ENCODE results near the gene UBL5.
A peak's percentile ranks its signal among the peaks of the same experiment; 100 is the strongest.

The UBL5 gene

DNA sequence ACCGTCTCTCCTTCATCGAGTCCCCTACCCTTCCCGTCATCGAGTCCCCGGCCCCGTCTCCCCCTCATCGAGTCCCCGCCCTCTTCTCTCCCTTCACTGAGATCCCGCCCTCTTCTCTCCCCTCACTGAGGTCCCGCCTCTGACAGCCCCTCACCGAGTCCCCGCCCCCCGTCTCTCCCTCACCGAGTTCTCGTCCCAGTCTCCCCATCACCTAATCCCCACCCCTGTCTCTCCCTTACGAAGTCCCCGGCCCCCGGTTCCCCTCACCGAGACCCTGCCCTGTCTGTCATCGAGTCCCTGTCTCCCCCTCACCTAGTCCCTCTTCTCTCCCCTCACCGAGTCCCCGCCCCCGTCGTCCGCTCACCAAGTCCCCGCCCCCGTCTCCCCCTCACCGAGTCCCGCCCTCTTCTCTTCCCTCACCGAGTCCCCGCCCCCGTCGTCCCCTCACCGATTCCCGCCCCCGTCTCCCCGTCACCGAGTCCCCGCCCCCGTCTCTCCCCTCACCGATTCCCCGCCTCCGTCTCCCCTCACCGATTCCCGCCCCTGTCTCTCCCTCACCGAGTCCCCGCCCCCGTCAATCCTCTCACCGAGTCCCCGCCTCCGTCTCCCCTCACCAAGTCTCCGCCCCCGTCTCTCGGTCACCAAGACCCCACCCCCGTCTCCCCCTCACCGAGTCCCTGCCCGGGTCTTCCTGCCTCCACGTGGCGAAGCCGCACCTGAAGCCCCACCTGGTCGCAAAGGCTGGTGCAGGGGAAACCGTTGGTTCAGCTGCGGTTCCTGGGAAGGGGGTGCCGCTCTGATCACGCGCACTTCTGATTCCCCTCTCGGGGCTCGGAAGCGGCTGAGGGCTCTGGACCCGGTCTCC is 35.3 kb upstream of the UBL5 start:
- peak overlapping the region; percentile 87 for H3K9ac ChIP-seq (ENCODE audit: low read length)
- H3K36me3 ChIP-seq (ENCODE audit: control insufficient read depth, low read depth, low read length) = no peaks in the 10 kb centered on the region
- peaks cover 4% of the 10 kb centered on the region for H3K4me1 ChIP-seq (ENCODE audit: control insufficient read depth, low read depth, low read length)
- H3K4me3 ChIP-seq (ENCODE audit: low read length) = peak overlapping the region; percentile 69
- H3K27ac ChIP-seq (ENCODE audit: low read length) = peak overlapping the region; percentile 82
- H3K9me3 ChIP-seq (ENCODE audit: control insufficient read depth, low read depth, low read length) = no peaks in the 10 kb centered on the region
- H3K27me3 ChIP-seq (ENCODE audit: control insufficient read depth, insufficient read depth, low read length) = no peaks in the 10 kb centered on the region

DNA sequence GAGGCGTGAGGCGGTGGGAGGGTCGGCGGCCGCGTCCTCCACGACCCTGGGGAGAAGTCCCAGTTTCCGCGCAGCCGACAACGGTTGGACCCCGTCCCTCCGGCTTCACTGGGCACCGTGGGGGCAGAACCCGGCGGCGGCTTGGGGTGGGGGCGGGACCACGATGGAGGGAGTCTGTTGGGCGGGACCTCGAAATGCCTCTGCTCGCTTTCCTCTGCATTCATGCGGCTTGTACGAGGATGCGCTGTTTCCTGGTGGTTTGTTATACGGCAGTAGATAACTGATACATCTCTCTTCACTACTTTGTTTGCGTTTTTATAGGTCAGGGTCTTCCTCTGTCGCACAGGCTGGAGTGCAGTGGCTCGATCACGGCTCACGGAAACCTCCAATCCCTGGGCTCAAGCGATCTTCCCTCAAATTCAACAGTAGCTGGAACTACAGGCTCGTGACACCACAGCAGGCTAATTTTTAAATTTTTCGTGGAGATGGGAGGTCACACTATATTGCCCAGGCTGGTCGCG is 34.6 kb upstream of the UBL5 start:
- H3K27ac ChIP-seq (ENCODE audit: low read length) = peak overlapping the region; percentile 82

DNA sequence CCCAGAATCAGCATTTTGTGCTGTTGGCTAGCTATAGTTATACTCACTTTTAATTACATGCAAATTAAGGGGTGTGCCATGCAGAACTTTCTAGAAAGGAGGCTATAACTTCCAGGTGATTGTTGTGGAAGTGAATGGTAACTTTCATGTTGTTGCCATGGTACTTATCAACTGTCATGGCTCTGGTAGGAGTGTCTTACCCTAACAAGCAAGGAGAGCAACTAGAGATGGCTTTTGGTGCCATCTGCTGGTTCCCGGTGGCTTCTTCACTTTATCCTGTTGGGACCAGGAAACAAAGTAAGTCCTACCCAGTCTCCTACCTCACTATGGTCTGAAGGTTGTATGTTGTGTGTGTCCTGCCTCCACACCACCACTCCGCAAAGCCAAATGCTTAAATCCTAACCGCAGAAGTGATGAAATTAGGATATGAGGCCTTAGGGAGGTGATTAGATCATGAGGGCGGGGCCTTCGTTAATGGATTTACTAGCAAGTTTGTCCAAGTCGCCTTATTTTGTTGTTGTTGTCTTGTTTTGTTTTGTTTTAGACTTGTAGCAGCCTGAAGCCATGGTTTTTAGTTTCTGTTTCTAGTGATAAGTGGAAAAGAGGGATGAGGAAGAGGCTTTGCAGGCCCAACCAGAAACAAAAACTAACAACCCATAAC is 31.5 kb upstream of the UBL5 start:
- Histone ChIP-seq H3K4me3 (ENCODE audit: low read length) (no peak overlapping the region), H3K27ac (ENCODE audit: low read length) (peak overlapping the region; percentile 58), H3K4me1 (ENCODE audit: control insufficient read depth, low read depth, low read length) (peaks cover 4% of the 10 kb centered on the region), H3K9ac (ENCODE audit: low read length) (no peak overlapping the region), H3K9me3 (ENCODE audit: control insufficient read depth, low read depth, low read length) (no peaks in the 10 kb centered on the region), H3K27me3 (ENCODE audit: control insufficient read depth, insufficient read depth, low read length) (no peaks in the 10 kb centered on the region), H3K36me3 (ENCODE audit: control insufficient read depth, low read depth, low read length) (no peaks in the 10 kb centered on the region)

More for the DNA sequence above, 34.6 kb upstream of the UBL5 start:
- Histone ChIP-seq H3K36me3 (ENCODE audit: control insufficient read depth, low read depth, low read length) (no peaks in the 10 kb centered on the region), H3K9me3 (ENCODE audit: control insufficient read depth, low read depth, low read length) (no peaks in the 10 kb centered on the region), H3K4me1 (ENCODE audit: control insufficient read depth, low read depth, low read length) (peaks cover 4% of the 10 kb centered on the region), H3K4me3 (ENCODE audit: low read length) (peak overlapping the region; percentile 69), H3K9ac (ENCODE audit: low read length) (peak overlapping the region; percentile 87), H3K27me3 (ENCODE audit: control insufficient read depth, insufficient read depth, low read length) (no peaks in the 10 kb centered on the region)

DNA sequence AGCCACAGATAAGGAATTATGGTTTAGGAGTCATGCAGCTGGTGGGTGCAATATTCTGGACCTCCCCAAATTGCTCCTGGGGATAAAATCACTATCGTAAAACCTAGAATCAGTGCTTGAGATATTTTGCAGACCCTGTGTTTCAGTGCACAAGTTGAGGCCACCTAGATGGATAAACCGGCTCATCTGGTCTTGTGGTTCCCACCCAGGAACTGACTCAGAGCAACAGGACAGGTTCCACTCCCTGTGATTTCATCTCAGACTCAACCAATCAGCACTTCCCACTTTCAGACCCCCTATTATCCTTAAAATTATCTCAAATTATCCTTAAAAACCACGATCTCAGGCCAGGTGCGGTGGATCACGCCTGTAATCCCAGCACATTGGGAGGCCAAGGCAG is 29.8 kb upstream of the UBL5 start:
- H3K36me3 ChIP-seq (ENCODE audit: control insufficient read depth, low read depth, low read length) = no peaks in the 10 kb centered on the region
- no peaks in the 10 kb centered on the region for H3K27me3 ChIP-seq (ENCODE audit: control insufficient read depth, insufficient read depth, low read length)
- peaks cover 4% of the 10 kb centered on the region for H3K4me1 ChIP-seq (ENCODE audit: control insufficient read depth, low read depth, low read length)
- H3K27ac ChIP-seq (ENCODE audit: low read length) = no peak overlapping the region
- H3K4me3 ChIP-seq (ENCODE audit: low read length) = no peak overlapping the region
- no peaks in the 10 kb centered on the region for H3K9me3 ChIP-seq (ENCODE audit: control insufficient read depth, low read depth, low read length)
- no peak overlapping the region for H3K9ac ChIP-seq (ENCODE audit: low read length)

DNA sequence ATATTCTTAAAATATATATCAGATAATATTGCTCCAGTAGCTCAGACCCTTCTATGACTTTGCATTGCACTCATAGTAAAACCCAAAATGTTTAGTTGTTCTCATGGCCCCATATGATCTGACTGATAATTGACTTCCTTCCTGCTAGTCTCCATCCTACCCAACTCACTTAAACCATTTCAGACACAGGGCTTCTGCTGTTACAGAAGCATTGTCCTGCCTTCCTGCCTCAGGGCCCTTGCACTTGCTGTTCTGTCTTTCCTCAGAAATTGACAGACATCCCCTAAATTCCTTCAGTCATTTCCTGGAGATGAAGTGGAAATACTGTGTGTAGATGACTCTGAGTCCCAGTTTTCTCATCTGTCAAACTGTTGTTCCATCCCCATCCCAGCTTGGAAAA is 28.6 kb upstream of the UBL5 start:
- no peaks in the 10 kb centered on the region for H3K9me3 ChIP-seq (ENCODE audit: control insufficient read depth, low read depth, low read length)
- H3K27ac ChIP-seq (ENCODE audit: low read length) = no peak overlapping the region
- no peaks in the 10 kb centered on the region for H3K36me3 ChIP-seq (ENCODE audit: control insufficient read depth, low read depth, low read length)
- H3K4me1 ChIP-seq (ENCODE audit: control insufficient read depth, low read depth, low read length) = no peaks in the 10 kb centered on the region
- no peak overlapping the region for H3K9ac ChIP-seq (ENCODE audit: low read length)
- no peaks in the 10 kb centered on the region for H3K27me3 ChIP-seq (ENCODE audit: control insufficient read depth, insufficient read depth, low read length)
- H3K4me3 ChIP-seq (ENCODE audit: low read length) = no peak overlapping the region

DNA sequence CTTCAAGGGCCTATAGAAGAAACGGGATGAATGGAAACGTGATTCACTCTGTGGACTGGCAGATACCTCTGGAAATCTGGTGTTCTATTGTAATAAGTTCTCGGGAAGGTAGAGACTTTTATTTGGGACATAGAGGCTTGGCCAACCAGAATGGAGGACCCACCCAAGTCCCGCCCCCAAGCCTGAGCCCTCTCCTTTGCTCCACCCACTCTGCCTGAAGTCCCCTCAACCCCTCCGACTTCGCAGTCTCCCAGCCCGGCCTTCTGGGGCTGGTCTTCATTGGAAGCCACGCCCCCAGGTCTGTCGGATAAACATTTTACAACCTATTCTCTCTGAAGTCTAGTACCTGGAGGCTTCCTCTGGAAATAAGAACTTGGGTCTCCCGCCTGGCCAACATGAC is 25.7 kb upstream of the UBL5 start:
- Histone ChIP-seq H3K9ac (ENCODE audit: low read length) (no peak overlapping the region), H3K9me3 (ENCODE audit: control insufficient read depth, low read depth, low read length) (no peaks in the 10 kb centered on the region), H3K4me1 (ENCODE audit: control insufficient read depth, low read depth, low read length) (no peaks in the 10 kb centered on the region), H3K27ac (ENCODE audit: low read length) (no peak overlapping the region), H3K4me3 (ENCODE audit: low read length) (no peak overlapping the region), H3K36me3 (ENCODE audit: control insufficient read depth, low read depth, low read length) (no peaks in the 10 kb centered on the region), H3K27me3 (ENCODE audit: control insufficient read depth, insufficient read depth, low read length) (no peaks in the 10 kb centered on the region)

DNA sequence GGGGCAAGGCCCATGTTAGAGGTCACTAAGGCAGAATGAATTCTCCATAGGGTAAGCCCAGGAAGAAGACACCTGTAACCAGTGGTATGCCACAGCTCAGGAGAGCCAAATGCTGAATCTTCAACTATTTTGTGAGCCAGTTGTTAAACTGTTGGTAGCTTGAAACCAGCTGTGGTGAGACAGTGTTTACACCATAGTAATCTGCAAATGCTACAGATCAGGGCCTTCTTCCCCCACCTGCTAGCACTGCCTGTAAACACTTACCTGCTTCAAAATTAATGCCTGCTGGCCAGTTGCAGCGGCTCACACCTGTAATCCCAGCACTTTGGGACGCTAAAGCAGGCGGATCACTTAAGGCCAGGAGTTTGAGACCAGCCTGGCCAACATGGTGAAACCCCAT is 20.9 kb upstream of the UBL5 start:
- Histone ChIP-seq H3K27me3 (ENCODE audit: control insufficient read depth, insufficient read depth, low read length) (no peaks in the 10 kb centered on the region), H3K36me3 (ENCODE audit: control insufficient read depth, low read depth, low read length) (peaks cover 30% of the 10 kb centered on the region), H3K9me3 (ENCODE audit: control insufficient read depth, low read depth, low read length) (no peaks in the 10 kb centered on the region), H3K4me1 (ENCODE audit: control insufficient read depth, low read depth, low read length) (no peaks in the 10 kb centered on the region), H3K4me3 (ENCODE audit: low read length) (no peak overlapping the region), H3K27ac (ENCODE audit: low read length) (no peak overlapping the region), H3K9ac (ENCODE audit: low read length) (no peak overlapping the region)

DNA sequence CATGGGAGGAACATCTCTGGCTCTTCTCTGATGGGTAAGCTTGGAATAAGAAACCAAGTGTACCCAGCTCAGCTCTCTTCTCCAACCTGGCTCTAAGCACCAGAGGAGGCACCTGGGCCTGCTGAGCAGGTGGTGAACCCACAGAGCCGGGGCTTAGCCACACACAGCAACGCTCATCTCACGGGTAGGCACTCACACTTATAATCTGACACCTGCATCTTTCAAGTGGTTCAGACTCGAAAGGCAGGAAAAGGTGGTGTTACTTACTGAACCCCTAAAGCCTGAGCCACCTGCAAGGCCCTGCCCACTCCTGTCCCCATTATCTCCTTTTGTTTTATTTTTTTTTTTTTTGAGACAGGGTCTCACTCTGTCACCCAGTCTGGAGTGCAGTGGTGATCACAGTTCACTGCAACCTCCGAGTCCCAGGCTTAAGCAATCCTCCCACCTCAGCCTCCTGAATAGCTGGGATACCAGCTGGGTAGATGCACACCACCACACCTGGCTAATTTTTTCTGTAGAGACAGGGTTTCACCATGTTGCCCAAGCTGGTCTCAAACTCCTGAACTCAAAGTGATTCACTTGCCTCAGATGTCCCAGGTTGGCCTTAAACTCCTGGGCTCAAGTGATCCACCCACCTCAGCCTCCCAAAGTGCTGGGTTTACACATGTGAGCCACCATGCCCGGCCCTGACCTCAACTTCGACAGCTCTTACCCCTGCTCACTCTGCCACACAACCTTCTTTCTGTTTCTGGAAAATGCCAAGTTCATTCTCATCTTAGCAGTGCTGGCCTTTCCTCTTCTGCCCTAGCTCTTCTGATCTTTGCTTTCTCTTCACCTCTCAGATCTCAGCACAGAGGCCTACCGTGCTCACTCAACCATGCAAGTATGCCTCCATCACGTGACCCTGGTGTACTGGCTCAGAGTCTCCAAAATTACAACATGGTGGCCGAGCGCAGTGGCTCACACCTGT is 18.6 kb upstream of the UBL5 start:
- H3K4me1 ChIP-seq (ENCODE audit: control insufficient read depth, low read depth, low read length) = no peaks in the 10 kb centered on the region

DNA sequence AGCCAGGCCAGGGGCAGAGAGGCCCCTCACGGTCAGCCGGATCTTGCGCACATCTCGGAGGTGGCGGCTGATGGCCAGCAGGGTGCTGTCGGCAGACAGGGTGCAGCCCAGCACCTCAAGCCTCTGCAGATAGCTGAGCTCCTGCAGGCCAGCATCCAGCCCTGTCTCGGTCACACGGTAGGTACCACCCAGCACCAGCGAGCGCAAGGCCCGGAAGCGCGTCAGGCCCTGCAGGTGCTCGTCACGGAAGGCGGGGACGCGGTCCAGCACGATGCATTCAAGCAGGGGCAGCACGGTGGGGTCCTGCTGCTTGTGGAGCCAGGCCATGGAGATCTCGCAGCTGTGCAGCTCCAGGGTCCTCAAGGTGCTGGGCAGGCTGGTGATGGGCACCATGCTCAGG is 16.6 kb upstream of the UBL5 start:
- Histone ChIP-seq H3K27me3 (ENCODE audit: control insufficient read depth, insufficient read depth, low read length) (no peaks in the 10 kb centered on the region), H3K9ac (ENCODE audit: low read length) (no peak overlapping the region), H3K9me3 (ENCODE audit: control insufficient read depth, low read depth, low read length) (no peaks in the 10 kb centered on the region), H3K4me1 (ENCODE audit: control insufficient read depth, low read depth, low read length) (no peaks in the 10 kb centered on the region), H3K36me3 (ENCODE audit: control insufficient read depth, low read depth, low read length) (peaks cover 34% of the 10 kb centered on the region), H3K4me3 (ENCODE audit: low read length) (no peak overlapping the region), H3K27ac (ENCODE audit: low read length) (no peak overlapping the region)

More for the DNA sequence above, 18.6 kb upstream of the UBL5 start:
- H3K9ac ChIP-seq (ENCODE audit: low read length) = no peak overlapping the region
- H3K27me3 ChIP-seq (ENCODE audit: control insufficient read depth, insufficient read depth, low read length) = no peaks in the 10 kb centered on the region
- no peaks in the 10 kb centered on the region for H3K9me3 ChIP-seq (ENCODE audit: control insufficient read depth, low read depth, low read length)
- peaks cover 34% of the 10 kb centered on the region for H3K36me3 ChIP-seq (ENCODE audit: control insufficient read depth, low read depth, low read length)
- H3K27ac ChIP-seq (ENCODE audit: low read length) = no peak overlapping the region
- H3K4me3 ChIP-seq (ENCODE audit: low read length) = no peak overlapping the region

DNA sequence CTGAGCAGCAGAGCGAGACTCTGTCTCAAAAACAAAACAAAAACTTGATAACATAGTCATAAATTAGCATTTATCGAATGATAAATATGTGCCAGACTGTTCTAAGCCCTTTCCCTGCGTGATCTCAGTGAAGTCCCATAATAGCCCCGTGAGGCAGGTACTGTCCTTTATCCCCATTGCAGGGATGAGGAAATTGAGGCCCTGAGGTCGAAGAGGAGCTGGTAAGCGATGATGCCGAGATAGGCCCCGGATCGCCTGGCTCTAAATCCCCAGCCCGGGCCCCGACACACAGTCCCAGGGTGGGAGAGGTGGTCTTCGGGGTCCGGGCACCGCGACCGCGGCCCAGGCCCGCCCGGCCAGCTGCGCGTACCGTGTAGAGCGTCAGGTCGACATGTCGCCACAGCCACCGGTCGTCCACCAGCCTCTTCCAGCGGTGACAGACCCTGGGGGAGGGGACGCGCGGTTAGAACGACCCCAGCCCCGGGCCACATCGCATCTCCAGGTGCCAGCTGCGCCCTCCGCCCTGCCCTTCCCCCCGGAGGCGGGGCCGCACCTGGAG is 9.5 kb upstream of the UBL5 start:
- Histone ChIP-seq H3K27ac (ENCODE audit: low read length) (peak overlapping the region; percentile 51), H3K4me1 (ENCODE audit: control insufficient read depth, low read depth, low read length) (peaks cover 3% of the 10 kb centered on the region), H3K4me3 (ENCODE audit: low read length) (peak overlapping the region; percentile 88), H3K9ac (ENCODE audit: low read length) (peak overlapping the region; percentile 64), H3K27me3 (ENCODE audit: control insufficient read depth, insufficient read depth, low read length) (no peaks in the 10 kb centered on the region), H3K36me3 (ENCODE audit: control insufficient read depth, low read depth, low read length) (peaks cover 4% of the 10 kb centered on the region), H3K9me3 (ENCODE audit: control insufficient read depth, low read depth, low read length) (no peaks in the 10 kb centered on the region)
